HTR-8/SVneo (cell line): ENCODE results near the gene SHROOM1.
"Not testable (repeated sequence)": the region's sequence is repeated elsewhere in the genome, so short reads cannot be mapped to it uniquely, and the experiment has no call there.

ENCODE experiments used
- DNase-seq: peaks from one replicate; pipeline ENCODE4 v3.0.0; 2011; ENCODE audit warnings: low spot score, mixed read lengths; ENCODE audit not compliant: insufficient read length
- FAIRE-seq: peaks from 2 replicates; lab custom pipeline; 2011; peaks lifted over from hg19 to GRCh38; lab: Jason Lieb, UNC

Gene SHROOM1

GRCh38 chr5:132812123-132812765 is 18.2 kb downstream of the SHROOM1 start:
- DNase-seq (no peak), FAIRE-seq (no peak)

GRCh38 chr5:132810605-132811004 is 19.8 kb downstream of the SHROOM1 start:
- DNase-seq (no peak), FAIRE-seq (no peak)

GRCh38 chr5:132808866-132809265 is 21.6 kb downstream of the SHROOM1 start:
- no peak for DNase-seq
- no peak for FAIRE-seq

- FAIRE-seq, result no peak
Observed at GRCh38 chr5:132808448-132808847, 22.0 kb downstream of the SHROOM1 start.

GRCh38 chr5:132807163-132807838 is 23.1 kb downstream of the SHROOM1 start:
- no peak for FAIRE-seq
- DNase-seq, result no peak

More at GRCh38 chr5:132808448-132808847, 22.0 kb downstream of the SHROOM1 start:
- no peak for DNase-seq

- DNase-seq, FAIRE-seq: not testable (repeated sequence)
Observed at GRCh38 chr5:132806804-132807162, 23.7 kb downstream of the SHROOM1 start.

GRCh38 chr5:132805872-132806271 is 24.6 kb downstream of the SHROOM1 start:
- not testable (repeated sequence) for FAIRE-seq

GRCh38 chr5:132804219-132804618 is 26.2 kb downstream of the SHROOM1 start:
- not testable (repeated sequence) for DNase-seq, FAIRE-seq

More at GRCh38 chr5:132805872-132806271, 24.6 kb downstream of the SHROOM1 start:
- not testable (repeated sequence) for DNase-seq

- FAIRE-seq, DNase-seq: not testable (repeated sequence)
Observed at GRCh38 chr5:132802685-132803066, 27.8 kb downstream of the SHROOM1 start.

GRCh38 chr5:132802044-132802684 is 28.3 kb downstream of the SHROOM1 start:
- FAIRE-seq, result no peak
- no peak for DNase-seq

GRCh38 chr5:132800545-132800944 is 29.9 kb downstream of the SHROOM1 start:
- no peak for FAIRE-seq
- no peak for DNase-seq

GRCh38 chr5:132799392-132799791 is 31.1 kb downstream of the SHROOM1 start:
- DNase-seq, result no peak
- no peak for FAIRE-seq

- DNase-seq, result no peak
- no peak for FAIRE-seq
Observed at GRCh38 chr5:132797651-132798050, 32.8 kb downstream of the SHROOM1 start.

GRCh38 chr5:132791026-132791425 is 39.4 kb downstream of the SHROOM1 start:
- FAIRE-seq (no peak), DNase-seq (no peak)

- FAIRE-seq (no peak), DNase-seq (no peak)
Observed at GRCh38 chr5:132790201-132790865, 40.1 kb downstream of the SHROOM1 start.

GRCh38 chr5:132788990-132789886 is 41.2 kb downstream of the SHROOM1 start:
- DNase-seq (no peak), FAIRE-seq (no peak)

- no peak for DNase-seq
- FAIRE-seq, result no peak
Observed at GRCh38 chr5:132788508-132788907, 41.9 kb downstream of the SHROOM1 start.

- FAIRE-seq, result no peak
Observed at GRCh38 chr5:132787076-132787475, 43.4 kb downstream of the SHROOM1 start.

GRCh38 chr5:132785864-132786263 is 44.6 kb downstream of the SHROOM1 start:
- DNase-seq (no peak), FAIRE-seq (no peak)

More at GRCh38 chr5:132787076-132787475, 43.4 kb downstream of the SHROOM1 start:
- no peak for DNase-seq

GRCh38 chr5:132785365-132785764 is 45.1 kb downstream of the SHROOM1 start:
- DNase-seq (no peak), FAIRE-seq (no peak)
